NB4 (cell line): ENCODE data around the gene UBA1.
A peak's percentile ranks its signal among the peaks of the same experiment; 100 is the strongest.

Experiments used
- DNase-seq: peaks from one replicate; pipeline ENCODE4 v3.0.0; 2010; ENCODE audit warnings: low read depth
- H3K4me3 ChIP-seq: one replicate; pipeline ENCODE4 v1.5.1; 2011; ENCODE audit warnings: mild to moderate bottlenecking, low read depth, low read length, moderate library complexity
- CTCF ChIP-seq: IDR thresholded peaks from one replicate; pipeline ENCODE4 v1.5.1; 2012; ENCODE audit warnings: low read depth, low read length
- MYC ChIP-seq: IDR thresholded peaks from 2 replicates; pipeline ENCODE4 v1.6.1; 2011; ENCODE audit warnings: low read depth, low read length
- POLR2A ChIP-seq: IDR thresholded peaks from 2 replicates; pipeline ENCODE4 v1.6.1; 2011; ENCODE audit warnings: mild to moderate bottlenecking; ENCODE audit not compliant: insufficient read length; ENCODE audit errors: extremely low read depth
- TF ChIP-seq, protein P1 (sequence below): IDR thresholded peaks from 2 replicates; pipeline ENCODE4 v1.6.1; 2011; ENCODE audit warnings: low read depth, low read length

The UBA1 gene

DNA sequence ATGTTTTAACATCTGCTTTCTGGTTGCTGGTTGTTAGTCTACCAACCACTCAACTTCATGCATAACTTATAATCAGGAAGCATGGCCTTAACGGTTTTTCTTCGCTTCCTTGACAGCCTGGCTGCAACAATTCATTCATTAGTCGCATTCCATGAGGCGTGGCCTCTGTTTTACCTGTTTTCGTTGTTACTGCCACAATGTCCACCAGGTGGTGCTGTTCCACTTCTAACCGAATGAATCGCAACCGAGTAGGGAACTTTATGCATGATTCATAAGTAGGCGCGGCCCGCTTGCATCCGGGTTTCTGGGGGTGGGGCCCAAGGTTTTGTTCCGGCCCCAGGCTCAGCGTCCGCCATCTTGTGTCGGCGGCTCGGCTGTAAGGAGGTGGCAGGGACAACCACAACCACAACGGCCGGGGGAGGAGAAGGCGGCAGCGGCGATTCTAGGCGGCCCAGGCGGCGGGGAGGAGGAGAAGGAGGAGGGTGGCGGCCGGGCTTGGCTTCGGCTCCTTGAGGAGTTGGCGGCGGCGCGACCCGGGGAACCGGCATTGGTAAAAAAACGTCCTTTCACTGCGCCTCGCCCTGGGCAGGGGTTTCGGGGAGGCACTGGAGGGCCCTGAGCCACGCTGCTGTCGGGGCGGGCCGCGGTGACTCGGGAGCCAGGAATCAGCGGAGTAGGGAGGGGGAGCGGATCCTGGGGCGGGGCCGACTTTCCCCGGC is at the start of gene UBA1:
Gene UBA1, plus strand, starts transcription at position 355 of the 719 bp plus-strand sequence. CDS start 4,974 bp downstream, outside the sequence.
- H3K4me3 ChIP-seq: peak within 1 kb of the TSS; percentile 86
- DNase-seq: peak; percentile 96
- TF ChIP-seq MYC (peak; percentile 88), CTCF (peak; percentile 53), POLR2A (peak; percentile 72)
- TF ChIP-seq, protein P1, sequence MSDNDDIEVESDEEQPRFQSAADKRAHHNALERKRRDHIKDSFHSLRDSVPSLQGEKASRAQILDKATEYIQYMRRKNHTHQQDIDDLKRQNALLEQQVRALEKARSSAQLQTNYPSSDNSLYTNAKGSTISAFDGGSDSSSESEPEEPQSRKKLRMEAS: peak; percentile 81

DNA sequence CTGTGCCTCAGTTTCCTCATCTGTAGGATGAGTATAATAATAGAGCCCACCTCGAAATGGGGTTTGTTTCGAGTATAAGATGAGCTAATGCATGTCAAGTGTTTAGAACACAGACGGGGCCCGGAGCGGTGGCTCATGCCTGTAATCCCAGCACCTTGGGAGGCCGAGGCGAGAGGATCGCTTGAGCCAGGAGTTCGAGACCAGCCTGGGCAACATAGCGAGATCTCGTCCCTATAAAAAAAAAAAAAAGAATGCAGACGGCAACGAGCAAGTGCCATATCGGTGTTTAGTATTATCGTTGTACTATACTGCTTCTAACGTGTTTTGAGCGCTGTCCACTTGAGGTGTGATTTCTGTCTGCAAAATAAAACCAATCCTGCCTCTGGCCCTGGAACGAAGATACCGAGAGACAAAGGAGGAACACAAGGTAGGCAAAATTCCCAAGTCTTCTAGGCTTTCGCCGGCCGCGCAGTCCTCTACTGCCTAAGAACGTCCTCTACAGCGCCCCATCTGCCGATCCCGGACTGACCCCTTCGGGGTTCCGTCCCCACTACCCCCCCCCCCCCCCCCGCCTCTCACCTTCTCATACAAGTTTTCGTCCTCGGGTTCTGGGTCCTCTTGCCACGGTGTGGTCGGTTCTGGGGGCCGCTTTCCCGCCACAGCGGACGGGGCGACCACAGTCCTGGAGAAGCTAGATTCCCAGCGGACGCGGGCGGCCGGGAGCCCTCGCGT is 49.6 kb upstream of the UBA1 start:
- TF ChIP-seq, protein P1: no peak
- TF ChIP-seq CTCF: no peak
- no peak for TF ChIP-seq POLR2A
- TF ChIP-seq MYC: no peak
- no peak for DNase-seq
- H3K4me3 ChIP-seq: peak overlapping the region; percentile 97

DNA sequence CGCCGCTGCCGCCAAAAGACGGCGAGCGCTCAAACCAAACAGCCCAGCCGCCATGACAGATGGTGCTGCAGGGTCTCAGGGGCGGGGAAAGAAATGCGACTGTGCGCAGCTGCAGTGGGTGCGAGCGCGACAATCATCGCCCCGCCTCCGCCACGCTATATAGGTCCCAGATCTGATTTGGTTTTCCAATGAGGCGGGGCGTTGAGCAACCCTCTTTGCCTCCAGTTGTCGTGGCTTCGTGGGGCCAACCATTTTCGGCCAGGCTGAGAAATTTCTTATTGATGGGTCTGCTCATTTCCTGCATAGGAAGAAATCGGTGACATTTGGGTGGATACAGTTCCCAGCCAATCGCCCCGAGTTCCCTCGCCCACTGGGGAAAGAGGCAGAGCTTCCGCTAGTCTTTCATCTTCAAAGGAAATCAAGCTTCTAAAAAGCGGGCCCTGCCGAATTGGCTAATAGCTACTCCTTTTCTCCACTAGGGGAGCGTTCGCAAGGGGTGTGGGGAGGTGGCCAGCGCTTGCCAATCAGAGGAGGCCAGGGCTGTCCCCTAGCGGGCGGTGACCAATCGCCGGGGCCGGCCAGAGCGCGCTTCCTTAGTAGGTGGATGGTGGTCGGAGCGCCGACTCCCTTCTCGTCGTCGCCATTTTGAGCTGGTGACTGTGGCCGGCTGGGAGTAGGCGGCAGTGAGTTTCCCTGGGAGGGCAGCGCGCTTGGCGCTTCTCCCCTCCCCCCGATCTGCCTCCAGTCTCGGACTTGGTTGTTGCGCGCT is 48.8 kb upstream of the UBA1 start, which contains the start of the genes NDUFB11 and RBM10:
Gene NDUFB11, minus strand, starts transcription at position 77 of the 769 bp plus-strand sequence. Its CDS starts 23 bp downstream, at position 54.
Gene RBM10, plus strand, starts transcription at position 596 of the 769 bp plus-strand sequence. CDS start 2,261 bp downstream, outside the sequence.
- peak within 1 kb of the TSS; percentile 97 for H3K4me3 ChIP-seq
- DNase-seq: peak; percentile 96
- 0 out of 2 replicates have a peak, but pooled peaks have one; percentile 10 for TF ChIP-seq MYC
- TF ChIP-seq POLR2A: peak; percentile 69
- TF ChIP-seq, protein P1: no peak
- peak; percentile 27 for TF ChIP-seq CTCF

DNA sequence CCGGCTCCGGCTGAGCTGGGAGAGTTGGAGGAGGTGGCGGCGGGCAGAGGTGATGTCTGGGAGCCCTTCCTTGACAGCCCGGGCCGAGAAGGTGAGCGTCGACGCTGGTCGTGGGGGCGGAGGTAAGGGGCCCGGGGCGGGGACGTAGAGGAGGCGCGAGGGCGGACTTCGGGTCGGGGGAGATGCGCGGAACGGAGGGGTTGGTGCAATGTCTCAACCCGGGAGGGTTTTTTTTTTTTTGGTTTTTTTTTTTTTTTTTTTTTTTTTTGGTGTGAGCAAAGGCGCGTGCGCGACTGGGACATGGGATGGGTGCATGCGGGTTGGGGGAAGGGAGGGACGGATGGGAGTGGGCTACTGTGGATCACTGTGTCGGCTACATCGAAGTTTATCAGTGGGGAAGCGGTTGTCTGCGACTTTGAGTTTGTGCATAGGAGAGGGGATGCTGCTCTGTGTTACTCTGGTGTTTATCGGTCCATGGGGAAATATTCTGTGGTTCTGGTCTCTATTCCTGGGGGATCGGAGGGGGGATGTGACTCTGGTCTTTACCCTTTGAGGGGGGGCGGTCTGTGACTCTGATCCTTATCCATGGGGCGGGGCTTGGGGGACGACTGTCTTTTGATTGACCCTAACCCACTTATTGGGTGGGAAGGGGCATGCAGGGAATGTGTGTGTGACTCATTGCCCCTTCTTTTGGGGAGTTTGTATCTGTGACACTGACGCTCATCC is 48.1 kb upstream of the UBA1 start:
- DNase-seq: peak; percentile 32
- peak overlapping the region; percentile 92 for H3K4me3 ChIP-seq
- TF ChIP-seq CTCF: no peak
- TF ChIP-seq POLR2A: no peak
- TF ChIP-seq, protein P1: no peak
- TF ChIP-seq MYC: no peak
